ENCODE results near the gene MESP2.

MESP2 gene

DNA sequence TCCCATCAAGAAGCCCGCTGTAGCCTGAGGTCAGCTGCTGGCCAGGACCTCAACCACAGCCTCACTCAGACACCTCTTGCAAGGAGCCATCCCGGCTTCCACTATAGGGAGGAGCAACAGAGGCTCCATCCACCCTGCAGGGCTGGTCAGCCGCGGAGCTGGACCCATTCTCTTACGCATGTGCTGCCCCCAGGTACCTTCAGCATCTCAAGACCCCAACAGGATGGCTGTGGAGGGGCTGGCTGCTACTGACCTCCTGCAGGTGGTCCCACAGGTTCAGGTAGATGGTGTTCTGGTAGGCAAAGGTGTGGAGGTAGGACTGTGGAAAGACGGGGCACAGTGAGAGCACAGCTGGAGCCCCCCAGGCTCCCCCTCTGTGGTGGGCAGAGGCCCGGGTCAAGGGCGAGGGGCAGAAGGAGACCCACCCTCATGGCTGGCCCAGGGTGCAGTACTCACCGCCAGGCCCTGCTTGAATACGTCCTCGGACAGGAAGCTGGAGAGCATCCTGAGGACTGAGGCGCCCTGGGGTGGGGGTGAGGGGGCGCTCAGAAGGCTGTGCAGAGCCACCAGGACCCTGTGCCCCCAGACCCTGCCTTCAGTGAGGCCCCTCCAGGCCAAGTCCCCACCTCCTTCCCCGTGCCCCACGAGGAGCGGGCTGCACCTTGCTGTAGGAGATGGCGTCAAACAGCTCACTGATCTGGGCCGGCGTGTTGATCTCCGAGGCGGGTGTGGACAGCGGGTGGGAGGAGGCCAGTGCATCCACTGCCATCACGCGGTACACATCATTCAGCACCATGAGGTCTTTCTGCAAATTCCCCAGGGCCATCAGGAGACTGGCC lies 27.1 kb downstream of the MESP2 start:
- no peak for DNase-seq

DNA sequence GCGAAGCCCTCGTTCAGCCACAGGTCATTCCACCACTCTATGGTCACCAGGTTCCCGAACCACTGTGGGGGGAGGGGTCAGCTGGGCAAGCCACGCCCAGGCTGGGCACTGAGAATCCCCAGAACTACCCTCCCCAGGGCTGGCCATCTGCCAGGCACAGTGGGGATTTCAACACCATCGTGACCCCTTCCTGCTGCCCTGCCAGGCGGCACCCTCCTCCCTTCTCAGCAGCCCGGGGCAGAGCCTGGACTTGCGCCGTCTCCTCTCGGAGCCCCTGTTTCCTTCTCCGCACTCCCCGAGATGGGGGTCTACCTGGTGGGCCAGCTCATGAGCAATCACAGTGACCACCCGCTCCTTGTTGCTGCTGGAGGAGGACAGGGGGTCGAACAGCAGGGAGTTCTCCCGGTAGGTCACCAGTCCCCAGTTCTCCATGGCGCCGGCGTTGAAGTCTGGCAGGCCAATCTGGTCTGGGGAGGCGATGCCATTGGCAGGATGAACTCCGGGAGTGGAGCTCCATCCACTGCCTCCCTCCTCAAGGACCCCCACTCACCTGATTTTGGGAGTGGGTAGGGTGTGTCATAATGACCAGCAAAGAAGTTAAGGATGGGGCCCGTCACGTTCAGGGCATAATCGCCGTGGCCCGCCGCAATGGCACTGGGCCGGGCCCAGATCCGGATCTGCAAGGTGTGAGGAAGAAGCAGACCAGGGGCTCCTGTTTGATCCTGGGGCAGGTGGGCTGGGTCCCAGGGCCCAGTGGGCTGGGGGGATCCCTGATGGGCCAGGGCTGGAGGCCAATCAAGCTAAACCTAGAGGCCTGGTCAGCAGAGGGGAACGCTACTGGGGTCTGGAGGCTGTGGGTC lies 28.0 kb downstream of the MESP2 start:
- DNase-seq: no peak

DNA sequence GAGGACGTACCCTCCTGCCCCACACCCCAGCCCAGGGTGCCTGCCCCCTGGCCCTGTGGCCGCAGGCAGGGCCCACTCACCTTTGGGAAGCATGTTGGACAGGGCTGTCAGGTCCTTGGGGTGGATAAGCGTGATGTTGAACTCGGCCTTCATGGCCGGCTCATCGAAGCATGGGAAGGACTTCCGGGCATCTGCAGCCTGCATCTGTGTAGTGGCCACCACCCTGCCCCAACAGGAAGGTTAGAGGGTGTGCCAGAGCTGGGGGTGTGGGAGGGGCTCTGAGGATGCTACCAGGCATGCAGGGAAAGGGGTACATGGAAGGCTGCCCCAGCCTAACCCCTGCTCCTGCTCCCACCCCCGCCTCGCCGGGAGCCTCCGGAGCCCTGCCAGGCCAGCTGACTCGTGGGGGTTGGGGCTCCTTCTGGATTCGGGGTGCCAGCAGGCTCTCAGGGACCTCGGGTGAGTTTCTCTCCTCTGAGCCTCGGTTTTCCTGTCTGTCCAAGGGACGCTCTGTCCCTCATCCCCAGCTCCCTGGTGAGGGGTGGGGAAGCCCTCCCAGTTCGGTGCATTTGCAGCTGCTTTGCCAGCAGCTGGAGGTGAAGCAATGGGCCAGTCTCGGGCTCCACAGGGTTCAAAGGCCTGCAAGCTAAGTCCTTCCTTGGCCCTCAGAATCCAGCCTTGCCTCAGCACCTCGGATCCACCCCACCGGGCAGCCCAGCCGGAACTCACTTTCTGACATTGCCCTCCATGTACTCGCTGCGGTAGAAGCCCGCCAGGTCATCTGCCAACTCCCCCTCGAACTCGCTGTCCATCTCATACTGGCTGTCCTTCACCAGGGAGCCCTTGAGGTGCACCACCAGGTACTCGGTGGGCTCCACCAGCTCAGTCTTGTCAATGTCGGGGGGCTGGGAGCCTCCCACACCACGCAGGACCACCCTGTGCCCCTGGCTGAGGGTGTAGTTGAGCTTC lies 29.4 kb downstream of the MESP2 start:
- DNase-seq: no peak

DNA sequence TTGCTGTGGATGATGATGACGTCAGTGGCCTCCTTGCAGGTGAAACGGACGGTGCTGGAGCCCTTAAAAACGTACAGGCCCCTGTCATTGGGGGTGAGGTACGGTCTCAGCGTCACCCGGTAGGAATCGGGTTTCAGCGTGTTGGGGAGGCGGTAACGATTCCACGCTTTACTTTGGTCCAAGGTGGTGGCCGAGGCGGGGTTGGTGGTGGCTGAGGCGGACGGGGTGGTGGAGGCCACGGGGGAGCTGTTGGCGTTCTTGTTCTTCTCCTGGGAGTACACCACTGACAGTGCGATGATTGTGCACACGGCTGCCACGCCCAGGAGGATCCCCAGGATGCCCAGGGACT lies 30.1 kb downstream of the MESP2 start:
- no peak for DNase-seq

DNA sequence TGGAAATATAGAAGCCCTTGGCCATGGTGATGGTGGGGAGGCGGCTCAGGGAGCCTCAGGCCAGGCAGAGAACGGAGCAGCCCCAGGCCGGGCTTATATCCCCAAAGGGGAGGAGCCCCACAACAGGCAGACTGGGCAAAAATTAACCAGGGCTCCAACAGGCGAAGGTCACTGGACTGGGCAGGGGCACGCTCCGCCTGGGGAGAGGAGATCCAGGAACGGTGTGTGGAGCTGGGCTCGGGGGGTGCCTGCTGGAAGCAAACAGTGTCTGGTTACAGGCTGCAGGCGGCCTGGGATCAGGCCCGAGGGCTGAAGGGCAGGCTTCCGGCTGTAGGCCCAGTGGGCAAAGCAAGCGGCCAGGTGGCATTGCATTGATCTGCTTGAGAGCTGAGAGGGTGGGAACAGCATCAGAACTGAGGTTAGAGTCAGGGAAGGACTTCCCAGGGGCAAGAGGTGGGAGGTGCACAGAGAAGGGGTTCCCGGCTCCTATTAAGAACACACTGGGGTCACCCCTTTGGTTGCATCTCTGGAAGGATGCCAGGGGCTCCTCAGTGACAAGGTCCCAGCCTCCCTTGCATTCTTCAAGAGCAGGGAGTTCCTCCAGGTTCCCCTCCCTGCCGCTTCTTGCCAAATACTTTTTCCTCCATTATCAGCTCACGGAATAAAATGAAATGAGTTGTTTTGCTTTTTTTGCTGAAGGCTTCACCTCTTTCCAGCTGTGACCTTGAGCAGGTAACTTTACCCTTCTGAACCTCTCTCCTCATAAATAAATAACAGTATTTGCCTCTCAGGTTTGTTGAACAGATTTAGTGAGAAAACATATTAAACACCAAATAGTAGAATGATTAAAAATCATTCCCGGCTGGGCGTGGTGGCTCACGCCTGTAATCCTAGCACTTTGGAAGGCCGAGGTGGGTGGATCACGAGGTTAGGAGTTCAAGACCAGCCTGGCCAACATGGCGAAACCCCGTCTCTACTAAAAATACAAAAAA lies 30.7 kb downstream of the MESP2 start:
- DNase-seq: no peak

DNA sequence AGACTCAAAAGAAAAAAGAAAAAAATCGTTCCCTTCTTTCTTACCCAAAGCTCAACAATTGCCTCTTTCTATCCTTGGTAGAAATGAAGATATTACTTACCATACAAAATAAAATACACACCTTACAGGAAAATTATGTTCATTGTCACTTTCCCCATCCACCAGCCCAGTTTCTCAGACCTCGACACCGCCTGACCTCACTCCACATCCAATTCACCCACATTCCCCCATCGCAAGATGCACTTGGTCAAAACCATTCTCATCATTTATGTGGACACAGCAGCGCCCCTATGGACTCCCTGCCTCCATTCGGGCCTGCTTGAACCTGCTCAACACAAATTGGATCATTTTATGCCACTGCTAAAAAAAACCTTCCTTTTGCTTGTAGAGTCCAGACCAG lies 31.6 kb downstream of the MESP2 start:
- no peak for DNase-seq

DNA sequence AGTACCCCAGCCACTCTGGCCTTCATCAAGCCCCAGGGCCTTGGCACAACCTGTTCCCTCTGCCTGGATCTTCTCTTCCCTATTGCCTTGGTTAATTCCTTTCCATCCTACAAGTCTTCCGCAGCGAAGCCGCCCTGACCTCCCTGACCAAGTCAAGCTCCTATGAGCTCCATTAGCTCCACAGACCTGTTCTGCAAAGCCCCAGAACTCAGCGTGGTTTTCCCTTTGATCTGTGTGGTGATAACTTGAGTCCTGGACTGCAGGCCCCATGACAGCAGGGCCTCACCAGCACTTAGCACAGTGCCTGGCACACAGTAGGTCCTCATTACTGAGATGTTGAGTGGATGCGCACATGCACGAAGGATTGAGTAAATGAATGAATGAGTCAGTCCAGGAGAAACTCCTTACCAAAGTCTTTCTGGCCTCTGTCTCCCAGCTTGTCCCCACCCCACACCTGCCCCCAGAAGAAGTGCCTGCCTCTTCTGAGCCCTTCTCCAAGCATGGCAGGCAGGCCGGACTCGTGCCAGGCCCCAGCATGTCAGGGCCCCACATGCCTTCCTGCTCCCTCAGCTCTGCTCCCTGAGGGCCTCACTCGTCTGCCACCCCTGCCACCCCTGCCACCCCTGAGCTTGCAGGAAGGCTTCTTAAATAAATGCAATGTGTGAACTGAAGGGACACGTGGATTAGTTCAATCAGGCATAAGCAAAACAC lies 32.2 kb downstream of the MESP2 start:
- no peak for DNase-seq

DNA sequence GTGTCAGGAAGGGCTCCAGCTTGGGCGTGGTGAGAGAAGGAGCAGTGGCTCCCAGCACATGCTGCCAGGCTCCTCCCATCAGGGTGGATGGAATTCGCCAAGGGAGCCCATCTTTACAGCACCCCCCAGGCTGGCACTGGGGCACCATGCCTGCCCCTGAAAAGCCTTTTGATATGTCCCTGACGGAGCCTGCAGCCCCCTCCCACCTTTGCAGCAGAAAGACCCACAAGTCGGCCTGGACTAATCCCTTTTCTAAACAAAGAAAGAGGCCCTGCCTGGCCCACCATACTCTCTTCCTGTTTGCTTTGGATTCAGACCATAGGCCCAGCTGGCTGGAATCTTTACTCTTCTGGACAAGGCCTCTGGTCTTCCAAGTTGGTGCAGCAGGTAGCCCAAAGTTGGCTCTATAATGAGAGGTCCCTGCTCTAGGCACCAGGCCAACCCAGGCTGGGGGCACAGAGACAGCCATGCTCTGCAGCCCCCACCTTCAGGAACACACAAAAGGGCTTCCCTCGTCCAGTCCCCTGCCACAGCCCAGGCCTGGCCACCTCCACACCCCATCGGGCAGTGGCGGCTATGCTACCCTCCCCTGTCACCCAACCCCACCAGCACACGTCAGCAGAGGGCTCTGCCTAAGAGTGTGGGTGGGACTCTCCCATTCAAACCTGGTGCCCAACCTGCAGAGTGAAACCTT lies 33.1 kb downstream of the MESP2 start:
- DNase-seq: no peak

DNA sequence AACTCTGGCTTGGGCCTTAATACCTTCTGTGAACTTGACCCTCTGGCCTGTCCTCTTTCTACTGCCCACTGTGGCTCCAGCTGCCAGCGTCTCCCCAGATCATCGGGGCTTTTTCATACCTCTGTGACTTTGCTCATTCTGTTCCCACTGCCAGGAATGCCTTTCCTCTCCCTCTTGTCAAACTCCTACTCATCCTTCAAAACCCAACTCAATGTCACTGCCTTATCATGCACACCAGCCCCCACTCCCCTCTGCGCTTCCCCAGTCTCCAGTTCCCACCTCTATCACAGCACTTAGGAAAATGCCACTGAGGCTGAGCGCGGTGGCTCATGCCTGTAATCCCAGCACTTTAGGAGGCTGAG lies 33.6 kb downstream of the MESP2 start:
- no peak for DNase-seq

DNA sequence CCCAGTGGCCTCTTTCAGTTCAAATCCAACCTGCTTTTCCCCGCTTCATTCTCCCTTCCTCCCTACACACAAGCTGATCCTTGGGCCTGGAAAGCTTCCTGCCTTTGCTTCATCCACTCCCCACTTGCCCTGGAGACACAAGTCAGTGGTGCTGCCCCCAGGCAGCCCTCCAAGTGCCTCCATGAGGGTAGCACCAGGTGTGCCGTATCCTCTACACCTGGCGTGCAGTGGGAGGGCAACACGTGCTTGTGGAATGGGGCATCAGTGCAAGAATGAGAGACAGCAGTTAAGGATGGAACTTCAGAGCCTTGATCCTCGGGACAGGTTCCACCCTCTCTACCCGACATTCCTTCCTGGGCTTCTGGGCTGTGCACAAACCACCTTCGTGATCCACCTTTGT lies 34.7 kb downstream of the MESP2 start:
- no peak for DNase-seq

DNA sequence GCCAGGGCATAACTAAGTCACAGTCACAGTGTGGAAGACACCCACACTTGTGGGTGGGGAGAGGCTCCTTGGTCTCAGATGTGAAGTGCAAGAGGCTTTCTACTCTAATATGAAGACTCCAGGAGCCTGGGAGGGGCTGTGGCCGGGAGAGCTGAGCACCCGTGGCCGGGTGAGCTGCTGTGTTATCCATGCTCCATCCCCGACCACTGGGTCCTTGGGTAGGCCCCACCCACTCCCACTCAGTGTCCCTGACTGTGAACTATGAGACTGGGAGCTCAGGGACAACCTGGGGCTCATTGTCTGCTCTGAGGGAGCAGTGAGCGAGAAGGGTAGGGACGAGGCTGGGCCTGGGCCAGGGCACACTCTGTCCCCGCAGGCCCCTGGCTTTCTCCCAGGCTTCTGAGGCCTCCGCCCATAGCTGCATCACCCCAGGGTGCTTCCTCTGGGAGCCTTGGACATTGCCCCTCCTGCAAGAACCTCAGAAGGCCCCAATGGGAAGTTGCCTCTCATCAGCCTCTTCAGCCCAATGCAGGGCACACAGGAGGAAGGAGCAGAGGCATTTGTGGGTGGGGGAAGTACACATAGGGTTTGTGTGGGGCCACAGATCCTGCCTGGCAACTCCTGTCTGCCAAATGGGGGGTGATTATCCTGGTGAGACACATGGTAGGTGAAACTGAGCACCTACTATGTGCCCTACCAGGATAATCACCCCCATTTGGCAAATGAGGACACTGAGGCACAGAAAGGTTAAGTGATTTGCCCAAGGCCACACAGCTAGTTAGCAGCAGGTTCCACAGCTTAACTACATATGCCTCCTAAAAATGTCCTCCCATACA lies 36.1 kb downstream of the MESP2 start:
- DNase-seq: no peak

DNA sequence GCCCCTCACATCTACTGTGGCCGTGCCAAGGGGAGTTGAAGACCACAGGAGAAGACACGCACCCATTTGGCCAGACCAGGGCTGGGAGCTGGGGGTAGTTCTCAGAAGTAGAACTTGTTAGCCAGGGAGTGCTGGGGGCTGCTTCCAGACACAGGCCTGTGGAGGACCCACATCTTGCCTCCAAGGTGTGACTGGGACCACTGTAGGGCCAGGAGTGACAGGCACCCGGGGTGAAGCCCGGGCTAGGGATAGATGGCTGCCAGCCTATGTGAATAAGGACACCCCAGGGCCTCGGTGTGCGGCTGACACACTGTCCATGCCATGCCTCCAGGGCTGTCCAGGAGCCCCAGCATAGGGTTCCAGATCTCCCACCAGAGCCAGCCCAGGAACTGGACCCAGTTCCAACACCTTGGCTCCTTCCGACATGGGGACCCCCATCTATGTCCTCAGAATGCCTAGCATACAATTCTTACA lies 36.8 kb downstream of the MESP2 start:
- no peak for DNase-seq

DNA sequence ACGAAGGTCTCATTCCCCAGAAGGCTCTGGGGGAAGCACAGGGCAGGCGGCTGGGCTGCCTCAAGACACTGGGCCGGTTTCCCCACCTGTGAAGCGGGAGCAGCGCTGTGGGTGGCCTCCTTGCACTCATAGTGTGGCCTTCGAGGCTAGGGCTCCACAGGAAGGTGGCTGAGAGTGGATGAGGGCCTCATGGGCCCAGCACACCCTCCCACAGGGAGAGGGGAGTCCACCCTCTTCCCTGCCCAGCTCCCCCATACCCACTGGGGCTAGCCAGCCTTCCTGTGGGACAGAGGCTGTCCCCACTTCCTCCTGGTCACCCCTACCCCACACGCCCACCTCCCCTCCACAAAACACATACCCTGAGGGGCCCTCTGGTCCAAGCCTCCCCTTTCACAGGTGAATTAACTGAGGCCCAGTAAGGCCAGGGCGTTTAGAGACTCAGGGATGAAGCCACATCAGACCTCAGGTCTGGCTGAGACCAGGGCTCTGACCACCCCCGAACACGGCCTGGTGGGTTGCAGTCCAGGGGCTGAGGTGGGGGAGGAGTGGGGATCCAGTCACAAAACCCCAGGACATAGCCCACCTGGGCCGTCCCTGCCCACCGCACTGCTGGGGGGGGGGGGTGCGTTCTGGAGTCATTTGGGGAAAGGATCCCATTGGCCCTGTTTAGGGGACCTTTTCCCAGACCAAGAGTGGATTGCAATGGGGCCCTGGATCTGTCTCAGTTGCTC lies 37.4 kb downstream of the MESP2 start:
- no peak for DNase-seq

DNA sequence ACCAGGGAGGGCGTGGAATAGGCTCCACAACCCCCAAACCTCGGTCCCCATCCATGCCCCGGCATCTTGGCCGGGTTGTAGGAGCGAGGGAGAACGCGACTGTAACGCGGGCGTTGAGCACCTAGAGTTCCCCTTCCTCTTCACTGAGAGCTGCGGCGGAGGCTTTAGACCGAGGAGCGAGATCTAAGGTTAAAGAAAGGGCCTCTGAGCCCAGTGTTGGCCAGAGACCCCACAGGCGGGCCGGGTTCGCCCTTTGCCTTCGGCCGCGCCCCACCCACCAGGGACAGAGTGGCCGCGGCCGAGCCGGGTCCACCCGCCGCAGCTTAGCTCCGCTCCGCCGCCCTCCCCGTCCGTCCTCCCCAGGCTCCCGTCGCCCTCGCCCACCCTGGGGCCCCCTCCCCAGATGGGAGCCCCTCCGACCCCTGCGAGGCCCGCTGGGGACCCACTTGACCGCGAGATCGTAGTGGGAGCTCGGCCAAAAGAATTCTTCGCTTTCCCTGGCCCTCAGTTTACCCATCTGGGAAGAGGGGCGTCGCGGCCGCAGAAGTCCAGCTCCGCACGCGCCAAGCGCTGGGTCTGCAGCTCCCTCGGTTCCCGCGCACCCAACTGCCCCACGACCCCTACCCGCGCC lies 38.1 kb downstream of the MESP2 start:
- DNase-seq: no peak

DNA sequence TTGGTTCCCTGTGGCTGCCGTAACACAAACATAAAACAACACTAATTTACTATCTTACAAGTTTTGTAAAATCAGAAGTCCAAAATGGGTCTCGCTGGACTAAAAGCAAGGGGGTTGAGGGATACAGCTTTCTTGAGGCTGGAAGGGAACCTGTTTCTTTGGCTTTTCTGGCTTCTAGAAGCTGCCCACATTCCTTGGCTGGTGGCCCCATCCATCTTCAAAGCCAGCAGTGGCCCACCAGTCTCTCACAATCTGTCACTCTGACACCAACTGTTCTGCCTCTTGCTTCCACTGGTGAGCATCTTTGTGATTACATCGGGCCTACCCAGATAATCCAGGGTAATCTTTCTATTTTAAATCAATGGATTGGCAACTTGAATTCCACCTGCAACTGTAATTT lies 39.6 kb downstream of the MESP2 start:
- no peak for DNase-seq

DNA sequence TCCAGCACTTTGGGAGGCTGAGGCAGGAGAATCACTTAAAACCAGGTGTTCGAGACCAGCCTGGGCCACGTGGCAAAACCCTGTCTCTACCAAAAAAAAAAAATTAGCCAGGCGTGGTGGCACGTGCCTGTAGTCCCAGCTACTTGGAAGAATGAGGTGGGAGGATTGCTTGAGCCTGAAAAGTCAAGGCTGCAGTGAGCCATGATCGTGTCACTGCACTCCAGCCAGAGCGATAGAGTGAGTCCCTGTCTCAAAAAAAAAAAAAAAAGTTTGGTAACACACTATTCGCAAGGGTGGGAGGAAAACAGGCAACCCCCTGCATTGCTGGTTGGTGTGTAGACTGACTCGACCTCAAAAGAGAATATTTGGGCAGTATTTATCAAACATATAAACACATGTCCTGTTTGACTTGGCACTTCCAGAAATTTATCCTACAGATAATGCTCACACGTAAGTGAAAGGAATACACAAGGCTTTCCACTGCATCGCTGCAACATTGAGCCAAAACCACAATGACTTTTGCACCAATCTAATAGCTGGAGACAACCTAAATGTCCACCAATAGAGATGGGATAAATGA lies 41.7 kb downstream of the MESP2 start:
- DNase-seq: no peak

DNA sequence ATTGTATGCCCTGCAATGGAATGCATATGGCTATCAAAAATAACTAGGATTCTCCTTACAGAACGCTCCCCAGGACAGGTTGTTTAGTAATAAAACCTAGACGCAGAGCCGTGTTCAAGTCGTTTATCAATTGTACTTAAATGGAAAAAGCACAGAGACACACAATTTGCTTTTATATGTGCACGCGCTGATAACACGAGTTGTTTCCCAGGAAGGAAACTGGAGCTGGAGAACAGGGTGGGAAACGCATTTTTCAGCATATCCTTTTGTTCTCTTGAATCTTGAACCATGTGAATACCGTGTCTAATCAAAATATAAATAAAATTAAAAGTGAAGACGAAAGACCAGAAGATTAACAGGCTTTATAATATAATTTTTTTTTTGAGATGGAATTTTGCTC lies 42.2 kb downstream of the MESP2 start:
- no peak for DNase-seq
